Hematopoietic multipotent progenitor cell treated with erythropoietin and hydrocortisone succinate and interleukin-3 and kit ligand, for 15 days (in vitro differentiated cells): Measurements from ENCODE around the gene TMEM171.

Source experiments
- DNase-seq: peaks from one replicate; pipeline ENCODE4 v3.0.0-alpha.2; 2015; ENCODE audit warnings: low spot score

Gene TMEM171, protein sequence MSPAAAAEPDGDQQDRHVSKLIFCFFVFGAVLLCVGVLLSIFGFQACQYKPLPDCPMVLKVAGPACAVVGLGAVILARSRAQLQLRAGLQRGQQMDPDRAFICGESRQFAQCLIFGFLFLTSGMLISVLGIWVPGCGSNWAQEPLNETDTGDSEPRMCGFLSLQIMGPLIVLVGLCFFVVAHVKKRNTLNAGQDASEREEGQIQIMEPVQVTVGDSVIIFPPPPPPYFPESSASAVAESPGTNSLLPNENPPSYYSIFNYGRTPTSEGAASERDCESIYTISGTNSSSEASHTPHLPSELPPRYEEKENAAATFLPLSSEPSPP

DNA sequence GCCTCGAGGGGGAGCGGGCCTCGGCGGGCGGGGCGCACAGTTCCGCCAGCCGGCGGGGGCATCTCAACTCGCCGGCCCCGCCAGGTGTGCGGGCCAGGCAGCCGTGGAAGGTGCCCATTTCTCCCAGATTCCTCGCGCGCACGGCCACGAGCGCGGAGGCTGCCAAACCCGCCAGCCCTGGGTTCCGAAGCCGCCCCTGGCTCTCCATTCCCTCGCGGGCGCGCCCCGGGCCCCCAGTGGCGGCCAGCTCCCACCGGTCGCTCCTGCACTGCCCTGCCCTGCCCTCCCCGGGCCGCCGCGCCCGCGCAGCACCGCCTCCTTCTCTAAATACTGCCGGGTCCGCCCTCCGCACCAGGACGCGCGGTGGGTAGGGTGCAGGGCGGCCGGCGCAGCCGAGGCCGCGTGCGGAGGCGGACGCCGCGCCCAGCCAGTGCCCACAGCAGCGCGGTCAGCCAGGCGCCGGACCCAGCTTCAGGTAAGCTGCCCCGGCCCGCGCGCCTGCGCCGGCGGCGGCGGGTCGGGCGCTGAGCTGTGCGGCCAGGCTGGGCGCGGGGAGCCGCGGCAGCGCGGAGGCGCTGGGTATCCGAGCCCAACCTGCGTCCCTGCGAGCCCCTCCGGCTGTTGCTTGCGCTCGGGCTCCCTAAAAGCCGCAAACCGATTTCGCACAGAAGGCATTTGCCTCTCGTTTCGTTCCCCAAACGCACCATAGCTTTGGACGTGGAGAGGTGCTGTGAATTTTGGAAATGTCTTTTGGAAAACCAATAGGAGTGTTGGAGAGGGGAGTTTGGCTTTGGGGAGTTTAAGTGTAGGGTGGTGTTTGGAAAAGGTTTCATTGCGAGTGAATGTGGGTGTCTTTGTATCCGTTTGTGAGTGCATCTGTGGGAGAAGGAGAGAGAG lies at the start of gene TMEM171:
TSS of gene TMEM171 (plus strand) at position 354 of the 897 bp plus-strand sequence. CDS start 2,799 bp downstream, outside the sequence.
- DNase-seq: no peak

DNA sequence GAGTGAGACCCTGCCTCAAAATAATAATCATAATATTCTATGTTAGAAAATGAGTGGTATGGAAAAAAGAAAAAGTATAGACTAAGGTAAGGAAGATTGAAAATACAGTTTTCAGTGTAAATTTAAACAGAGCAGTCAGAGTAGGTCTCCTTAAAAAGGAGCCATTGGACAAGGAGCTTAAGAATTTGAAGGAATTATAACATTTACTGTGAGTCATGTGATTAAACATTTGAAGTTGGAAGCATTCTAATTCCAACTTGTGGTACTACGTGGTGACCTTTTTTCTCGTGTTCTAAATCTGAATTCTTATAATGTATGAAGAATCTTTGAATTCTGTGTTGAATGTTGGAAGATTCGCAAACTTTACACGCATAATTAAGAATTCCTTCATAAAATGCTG lies 39.3 kb upstream of the TMEM171 start:
- no peak for DNase-seq

DNA sequence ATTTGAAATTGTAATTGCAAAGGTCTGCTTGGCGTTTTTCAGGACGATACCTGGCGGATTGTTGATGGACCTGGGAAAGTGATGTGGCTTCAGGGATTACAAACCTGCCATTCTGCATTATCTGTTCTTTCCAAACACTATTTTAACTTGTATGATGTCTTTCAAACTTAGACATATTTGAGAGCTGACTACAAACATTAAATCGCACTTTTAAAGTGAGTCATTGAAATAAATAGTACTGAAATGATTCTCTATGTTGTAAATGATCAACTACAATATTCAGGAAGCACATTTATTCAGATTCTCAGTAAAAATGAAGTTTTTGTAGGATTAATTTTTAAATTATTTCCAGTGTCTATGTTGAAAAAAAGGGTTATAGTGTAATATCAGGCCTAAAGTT lies 32.3 kb upstream of the TMEM171 start:
- no peak for DNase-seq

DNA sequence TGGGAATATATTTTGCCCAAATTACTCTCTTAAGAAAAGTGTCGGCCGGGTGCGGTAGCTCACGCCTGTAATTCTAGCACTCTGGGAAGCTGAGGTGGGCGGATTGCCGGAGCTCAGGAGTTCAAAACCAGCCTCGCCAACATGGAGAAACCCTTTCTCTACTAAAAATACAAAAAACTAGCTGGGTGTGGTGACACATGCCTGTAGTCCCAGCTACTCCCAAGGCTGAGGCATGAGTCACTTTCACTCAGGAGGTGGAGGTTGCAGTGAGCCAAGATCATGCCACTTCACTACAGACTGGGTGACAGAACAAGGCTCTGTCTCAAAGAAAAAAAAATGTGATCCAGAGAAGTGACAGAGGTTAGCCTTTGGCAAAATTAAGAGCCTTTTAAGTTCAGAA lies 26.4 kb upstream of the TMEM171 start:
- DNase-seq: no peak

DNA sequence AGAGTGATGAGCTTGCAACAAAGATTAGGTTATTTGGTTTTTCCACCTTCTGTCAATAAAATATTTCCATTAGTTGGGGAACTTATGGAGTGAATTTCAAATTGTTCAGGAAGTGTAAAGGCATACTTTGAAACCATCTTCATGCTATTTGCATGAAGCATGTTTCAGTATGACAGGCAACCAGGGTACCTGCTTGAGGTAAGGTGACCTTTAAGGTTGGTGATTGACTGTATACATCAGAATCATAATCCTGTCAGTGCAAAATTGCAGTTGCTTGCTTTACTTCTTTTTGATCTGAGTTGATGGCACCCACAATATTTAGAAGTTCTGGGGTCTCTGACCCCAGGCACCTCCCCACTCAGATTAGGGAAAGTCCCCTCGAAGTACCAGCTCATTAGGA lies 26.0 kb upstream of the TMEM171 start:
- no peak for DNase-seq

DNA sequence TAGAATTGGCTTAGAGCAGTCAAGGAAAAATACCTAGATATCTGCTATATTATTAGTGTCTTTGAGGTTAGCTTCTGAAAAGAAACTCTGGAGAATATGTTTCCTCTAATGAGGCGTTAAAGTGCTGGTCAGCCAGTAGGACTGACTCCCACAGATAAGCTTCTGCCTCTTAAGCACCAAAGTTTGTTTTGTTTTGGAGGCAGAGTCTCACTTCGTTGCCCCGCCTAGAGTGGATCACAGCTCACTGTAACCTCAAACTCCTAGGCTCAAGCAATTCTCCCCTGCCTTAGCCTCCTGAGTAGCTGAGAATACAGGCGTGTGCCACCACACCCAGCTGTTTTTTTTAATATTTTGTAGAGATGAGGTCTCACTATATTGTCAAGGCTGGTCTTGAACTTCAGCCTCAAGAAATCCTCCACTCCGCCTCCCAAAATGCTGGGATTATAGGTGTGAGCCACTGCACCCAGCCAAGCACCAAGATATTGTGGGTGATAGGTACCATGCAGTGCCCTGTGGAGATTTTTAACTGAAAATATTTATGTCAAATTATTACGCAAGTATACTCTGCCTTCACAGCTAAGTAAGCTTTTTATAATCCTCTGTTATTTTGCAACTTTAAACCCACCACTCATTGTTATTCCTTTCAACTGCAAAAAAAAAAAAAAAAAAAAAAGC lies 24.7 kb upstream of the TMEM171 start:
- no peak for DNase-seq

DNA sequence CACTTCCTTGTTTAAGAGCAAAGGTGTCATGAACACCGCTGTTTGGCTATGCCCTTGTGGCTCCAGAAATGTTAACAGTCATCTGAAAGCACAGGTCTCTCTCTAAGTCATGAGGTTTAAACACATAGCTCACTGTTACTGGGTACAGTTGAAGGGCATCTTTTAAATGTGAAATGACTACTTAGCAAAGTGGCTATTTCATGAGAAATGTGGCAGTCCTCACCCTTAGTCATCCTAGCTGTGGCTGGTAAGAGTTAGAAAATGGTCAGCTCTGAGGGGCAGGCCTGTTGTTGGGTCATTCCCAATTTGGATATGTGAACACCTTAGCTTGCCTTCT lies 24.2 kb upstream of the TMEM171 start:
- DNase-seq: no peak

DNA sequence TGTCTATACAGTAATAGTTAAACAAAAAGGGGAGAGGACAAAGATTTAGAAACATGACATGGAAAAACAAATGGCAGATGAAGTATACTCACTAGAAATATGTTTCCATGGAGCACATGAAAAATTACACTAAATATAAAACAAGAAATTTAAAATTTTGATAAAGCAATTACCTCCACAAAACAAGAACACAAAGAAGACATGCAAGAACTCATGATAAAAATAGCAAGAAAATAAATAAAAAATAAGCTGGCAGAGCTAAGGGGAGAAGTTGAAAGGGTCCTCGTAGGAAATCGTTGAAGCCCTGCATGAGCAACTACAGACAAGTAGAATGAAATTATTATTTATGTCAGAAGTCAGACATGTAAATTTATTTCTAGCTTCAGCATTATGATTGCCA lies 22.6 kb upstream of the TMEM171 start:
- no peak for DNase-seq

DNA sequence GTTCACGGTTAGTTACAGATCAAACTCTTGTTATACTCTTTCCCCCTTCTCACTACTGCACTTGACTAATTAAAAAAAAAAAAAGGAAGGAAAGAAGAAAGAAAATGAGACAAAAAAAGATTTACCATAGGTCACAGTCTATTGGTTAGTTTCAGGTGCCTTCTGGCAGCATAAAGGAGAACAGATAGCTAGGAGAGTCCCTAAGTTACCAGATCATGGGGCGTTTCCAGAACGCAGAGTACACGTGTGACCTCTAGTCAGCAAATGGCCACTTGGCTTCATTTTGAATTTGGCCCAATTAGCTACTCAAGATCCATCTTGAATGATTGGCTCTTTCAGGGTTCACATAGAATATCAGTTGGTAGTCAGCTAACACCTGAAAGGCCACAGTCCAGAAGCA lies 20.3 kb upstream of the TMEM171 start:
- no peak for DNase-seq

DNA sequence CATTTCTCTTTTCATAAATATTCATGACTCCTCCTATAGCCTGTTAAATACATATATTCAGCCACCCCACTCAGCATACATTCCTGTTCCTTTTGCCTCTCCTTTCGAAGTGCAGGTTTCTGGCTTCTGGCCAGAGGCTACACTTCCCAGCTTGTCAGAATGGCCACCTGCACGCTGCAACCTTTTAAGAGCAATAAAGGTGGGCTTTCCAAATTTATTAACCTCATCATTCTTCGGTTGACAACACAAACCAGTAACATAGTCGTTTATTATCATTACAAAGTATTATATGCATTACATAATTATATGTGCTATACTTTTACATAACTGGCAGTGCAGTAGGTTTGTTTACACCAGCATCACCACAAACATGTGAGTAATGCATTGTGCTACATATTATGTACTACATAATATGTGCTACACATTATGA lies 16.5 kb upstream of the TMEM171 start:
- DNase-seq: no peak

DNA sequence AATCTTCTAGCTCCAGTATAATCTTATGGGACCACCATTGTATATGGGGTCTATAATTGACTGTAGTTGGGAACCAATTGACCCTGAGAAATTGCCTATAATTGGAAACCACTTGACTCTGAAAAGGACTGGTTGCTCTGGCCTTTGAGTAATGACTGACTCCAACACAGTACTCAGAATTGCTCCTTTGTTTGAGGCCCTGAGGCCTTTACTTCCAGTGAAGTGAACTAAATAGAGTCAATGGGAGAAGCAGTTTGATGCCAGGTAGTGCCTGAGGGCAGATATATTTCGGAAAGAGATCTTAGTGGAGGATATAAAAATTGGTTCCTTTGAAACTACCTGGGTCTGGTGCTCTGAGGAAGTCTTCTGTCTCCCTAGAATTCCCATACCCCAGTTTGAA lies 16.0 kb upstream of the TMEM171 start:
- no peak for DNase-seq

DNA sequence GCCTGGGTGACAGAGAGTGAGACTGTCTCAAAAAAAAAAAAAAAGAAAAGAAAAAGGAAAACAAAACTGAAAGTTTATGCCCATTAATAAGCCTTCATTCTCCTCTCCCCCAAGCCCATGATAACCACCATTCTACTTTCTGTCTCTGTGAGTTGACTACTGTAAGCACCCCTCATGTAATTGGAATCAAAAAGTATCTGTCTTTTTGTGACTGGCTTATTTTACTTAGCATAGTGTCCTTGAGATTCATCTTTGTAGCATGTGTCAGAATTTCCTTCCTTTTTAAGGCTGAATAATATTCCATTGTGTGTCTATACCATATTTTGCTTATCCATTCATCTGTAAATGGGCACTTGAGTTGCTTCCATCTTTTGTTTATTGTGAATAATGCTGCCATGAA lies 14.0 kb upstream of the TMEM171 start:
- DNase-seq: no peak

DNA sequence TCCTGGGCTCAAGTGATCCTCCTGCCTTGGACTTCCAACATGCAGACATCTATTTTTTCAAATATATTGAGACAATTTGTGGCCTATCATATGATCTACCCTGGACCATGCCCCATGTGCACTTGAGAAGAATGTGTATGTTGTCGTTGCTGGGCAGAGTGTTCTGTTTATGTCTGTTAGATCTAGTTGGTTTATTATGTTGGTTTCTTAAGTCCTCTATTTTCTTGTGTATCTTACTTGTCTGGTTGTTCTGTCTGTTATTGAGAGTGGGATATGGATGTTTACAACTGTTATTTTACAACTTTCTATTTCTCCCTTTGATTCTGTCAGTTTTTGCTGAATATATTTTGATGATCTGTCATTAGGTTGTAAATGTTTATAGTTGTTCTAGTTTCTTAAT lies 10.2 kb upstream of the TMEM171 start:
- DNase-seq: no peak

DNA sequence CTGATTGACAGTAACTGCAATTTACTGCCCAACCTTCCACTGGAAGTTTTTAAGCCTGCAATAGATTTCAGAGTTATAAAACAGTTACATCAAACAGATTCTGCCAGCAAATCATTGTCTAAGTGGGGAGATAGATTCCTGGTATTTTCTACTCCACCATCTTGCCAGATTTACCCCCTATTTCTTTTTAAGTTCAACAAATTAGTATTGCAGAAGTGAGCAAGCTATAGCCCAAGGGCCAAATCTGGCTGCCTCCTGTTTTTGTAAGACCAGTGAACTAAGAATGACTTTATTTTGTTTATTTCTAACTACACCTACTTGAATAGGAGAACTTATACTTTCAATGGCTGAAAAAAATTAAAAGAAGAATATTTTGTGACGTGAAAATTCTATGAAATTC lies 8.8 kb upstream of the TMEM171 start:
- no peak for DNase-seq

DNA sequence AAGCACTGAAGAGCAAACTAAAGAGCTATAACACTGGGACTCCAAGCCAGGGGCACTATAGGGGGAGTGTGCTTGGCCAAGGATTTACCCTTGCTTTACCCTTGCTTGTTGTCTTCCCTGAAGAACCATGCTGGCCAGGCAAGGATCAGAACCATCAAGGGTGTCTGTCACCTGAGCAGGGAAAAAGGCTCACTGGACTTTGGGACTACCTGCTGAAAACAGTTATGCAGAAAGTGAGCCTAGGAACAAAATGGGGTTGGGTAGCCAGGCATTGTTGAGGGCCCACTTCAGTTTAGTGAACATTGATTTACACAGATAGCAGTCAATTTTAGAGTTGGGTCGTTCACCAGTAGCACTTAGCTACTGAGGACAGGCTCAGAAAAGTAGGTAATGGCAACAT lies 8.0 kb upstream of the TMEM171 start:
- no peak for DNase-seq

DNA sequence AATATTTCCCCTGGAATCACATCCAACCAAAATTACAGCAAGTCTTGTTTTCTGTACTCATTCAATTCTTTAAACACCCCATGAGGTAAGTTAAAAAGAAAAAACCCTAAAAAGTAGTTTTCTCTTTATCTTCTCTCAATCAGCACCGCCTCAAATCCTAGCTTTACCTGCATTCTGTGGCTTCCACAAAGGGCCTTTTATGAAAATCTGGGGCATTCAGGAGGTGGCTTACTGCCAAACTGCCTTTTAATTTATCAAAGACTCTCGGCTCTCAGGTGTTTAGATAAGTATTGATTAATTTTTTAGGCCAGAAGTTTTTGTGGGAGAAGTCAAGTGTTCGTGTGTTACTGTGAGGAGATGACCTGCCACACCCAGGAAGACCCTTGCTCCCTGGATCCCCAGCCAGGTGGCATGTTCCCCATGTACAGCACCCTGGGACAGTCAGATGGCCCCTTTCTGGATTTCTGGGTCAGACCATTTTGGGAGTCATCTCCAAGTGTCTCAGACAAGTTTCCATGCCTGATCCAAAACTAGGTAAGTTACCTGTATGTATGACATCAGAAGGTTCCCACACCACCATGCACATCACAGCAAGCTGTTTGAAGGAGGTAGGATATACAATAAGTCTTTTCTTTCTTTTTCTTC lies 6.2 kb upstream of the TMEM171 start:
- no peak for DNase-seq

DNA sequence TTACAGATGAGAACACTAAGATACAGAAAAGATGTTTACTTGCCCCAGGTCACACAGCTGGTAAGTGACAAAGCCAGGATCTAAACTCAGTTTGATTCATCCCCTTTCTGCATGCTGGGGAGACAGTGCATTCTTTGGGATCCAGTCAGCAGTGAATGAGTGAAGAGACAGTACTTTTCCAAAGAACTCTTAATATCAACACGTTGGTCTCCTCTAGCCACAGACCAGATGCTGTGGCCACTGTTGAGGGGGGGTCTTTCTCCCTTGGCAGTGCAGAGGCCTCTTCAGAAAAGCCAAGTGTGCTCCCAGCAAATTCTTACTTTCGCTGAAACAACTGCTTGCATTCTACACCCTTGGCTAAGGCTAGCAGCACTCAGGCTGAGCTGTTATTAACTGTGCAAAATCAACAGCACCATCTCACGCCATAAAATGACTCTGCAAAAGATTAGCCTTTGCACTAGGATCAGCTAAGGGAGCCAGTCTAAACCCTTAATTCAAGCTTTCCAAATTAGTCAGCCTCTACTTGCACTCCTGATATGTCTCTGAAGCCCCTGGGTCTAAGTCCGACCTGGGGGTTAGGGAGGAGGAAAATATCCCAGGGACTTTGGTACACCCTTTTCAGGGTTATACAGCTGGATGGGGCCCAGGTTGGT lies 4.8 kb upstream of the TMEM171 start:
- no peak for DNase-seq

DNA sequence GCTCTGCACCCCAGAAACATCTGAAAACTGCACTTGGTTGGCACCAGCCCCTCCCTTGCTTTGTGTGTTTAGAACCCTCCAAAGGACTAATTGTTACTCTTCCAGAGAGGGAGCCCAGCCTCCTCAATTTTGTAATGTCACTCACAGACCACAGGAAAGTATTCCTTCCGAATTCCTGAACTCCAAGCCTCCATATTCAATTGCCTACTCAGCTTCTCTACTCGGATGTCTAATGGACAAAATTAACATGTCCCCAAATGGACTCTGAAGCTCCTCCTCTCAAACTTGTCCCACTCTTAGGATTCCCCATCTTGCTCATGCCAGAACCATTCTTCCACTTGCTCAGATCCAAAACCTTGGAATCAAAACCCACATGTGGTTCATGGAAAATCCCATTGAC lies 3.9 kb upstream of the TMEM171 start:
- DNase-seq: no peak

DNA sequence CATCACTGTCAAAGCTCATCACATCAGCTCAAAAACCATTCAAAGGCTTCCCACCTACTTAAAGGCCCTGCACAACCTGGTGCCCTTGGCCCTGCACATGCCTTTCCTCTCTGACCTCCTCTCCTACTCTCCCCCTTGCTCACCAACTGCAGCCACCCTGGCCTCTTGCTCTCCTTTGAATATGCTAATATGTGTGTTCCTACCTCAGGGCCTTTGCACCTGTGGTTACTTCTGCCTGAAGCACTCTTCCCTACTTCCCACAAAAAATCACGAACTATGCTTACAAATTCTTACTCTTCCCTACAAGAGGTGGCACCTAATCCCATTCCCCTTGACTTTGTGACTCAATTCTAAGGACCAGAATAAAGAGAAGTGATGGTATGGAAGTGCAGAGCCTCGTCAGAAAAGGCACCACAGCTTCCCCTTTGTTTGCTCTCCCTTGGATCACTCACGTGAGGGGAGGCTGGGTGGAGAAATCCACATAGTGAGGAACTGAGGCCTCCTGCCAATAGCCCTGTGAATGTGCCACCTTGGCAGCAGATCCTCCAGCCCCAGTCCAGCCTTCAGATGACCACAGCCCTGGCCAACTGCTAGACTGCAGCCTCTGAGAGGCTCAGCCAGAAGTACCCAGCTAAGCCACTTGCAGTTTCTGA lies 3.2 kb upstream of the TMEM171 start:
- DNase-seq: no peak

DNA sequence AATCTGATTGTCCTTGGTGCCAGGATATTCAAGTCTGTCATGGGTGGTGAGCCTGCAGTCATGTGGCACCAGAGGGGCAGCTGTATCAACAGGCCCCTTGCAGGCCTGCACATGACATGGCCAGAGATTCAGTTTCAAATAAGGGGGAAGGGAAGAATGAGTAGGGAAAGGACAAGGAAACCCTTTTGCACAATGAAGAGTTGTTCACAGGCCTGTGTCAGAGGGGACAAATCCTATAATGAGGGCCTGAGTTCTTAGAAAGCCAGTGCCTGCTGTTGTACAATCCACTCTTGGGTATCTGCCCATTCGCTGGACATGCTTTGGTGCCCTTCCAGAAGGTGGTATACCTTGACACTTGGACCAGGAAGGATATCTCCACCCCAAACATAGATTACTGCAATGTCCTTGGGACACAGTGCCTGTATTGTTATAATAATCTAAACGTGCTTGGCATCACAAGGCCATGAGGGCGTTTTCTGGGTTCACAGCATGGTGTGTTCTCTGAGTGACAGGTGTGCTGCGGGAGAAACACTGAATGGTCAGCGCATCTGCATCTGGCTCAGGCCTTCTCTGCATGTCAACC lies 1.9 kb upstream of the TMEM171 start:
- DNase-seq: no peak
